Adrenal gland (tissue), 12 donors: ENCODE data around the gene KHSRP. TPM values are rescaled to one million over a fixed set of nuclear protein-coding genes. Genes with fewer than 3 reads are reported as not detected.

Source experiments
- DNase-seq, 7 donors: peaks; one replicate each; pipeline ENCODE4 v3.0.0-alpha.2; 2019 to 2020
- H3K27ac ChIP-seq, 5 donors: fragments of 200-600 bp; sonication (generic) in 4 of 5; 1 replicate in 3 of 5; 2 replicates in 2 of 5; pipeline versions ENCODE4 v1.5.1 to v1.8.0; 2016 to 2020; ENCODE audit warnings: mild to moderate bottlenecking in 1 of 5
- H3K27me3 ChIP-seq: fragments of 200-600 bp; 2 replicates; pipeline ENCODE4 v1.8.0; 2021
- H3K36me3 ChIP-seq, 2 donors: fragments of 200-600 bp; replicated peaks in 1 of 2; 1 replicate in 1 of 2; 2 replicates in 1 of 2; pipeline versions ENCODE4 v1.5.1 to v1.8.0; 2018 to 2022
- H3K4me1 ChIP-seq, 2 donors: fragments of 200-600 bp; replicated peaks in 1 of 2; 1 replicate in 1 of 2; 2 replicates in 1 of 2; pipeline versions ENCODE4 v1.5.1 to v1.8.0; 2018 to 2021
- H3K4me3 ChIP-seq, 4 donors: fragments of 200-600 bp; sonication (generic) in 3 of 4; one replicate each; pipeline ENCODE4 v1.5.1; 2016 to 2018
- H3K9me3 ChIP-seq, 3 donors: fragments of 200-600 bp; sonication (generic) in 1 of 3; replicated peaks in 1 of 3; 1 replicate in 2 of 3; 2 replicates in 1 of 3; pipeline versions ENCODE4 v1.5.1 to v1.8.0; 2016 to 2021
- CTCF ChIP-seq, 6 experiments: fragments of 450-650 bp in 4 of 6; fragments of 200-600 bp in 2 of 6; sonication (generic) in 1 of 6; IDR thresholded peaks; 1 replicate in 5 of 6; 2 replicates in 1 of 6; pipeline versions ENCODE4 v1.5.1 to v1.8.0; 2016 to 2021; ENCODE audit warnings: antibody characterized with exemption in 6 of 6, mild to moderate bottlenecking in 2 of 6, moderate library complexity in 1 of 6
- POLR2A ChIP-seq, 2 donors: fragments of 450-650 bp; IDR thresholded peaks; one replicate each; pipeline ENCODE4 v1.6.1; 2017; ENCODE audit warnings: antibody characterized with exemption in 2 of 2, mild to moderate bottlenecking in 2 of 2, moderate library complexity in 1 of 2
- WGBS, 4 donors: extraction: QIAGEN DNeasy Blood & Tissue Kit in 2 of 4; methylation state at CpG; one replicate each; pipeline versions ENCODE4 v1.1.5 to v1.1.7; 2013 to 2017; 5-methylcytosine and 5-hydroxymethylcytosine counted together
- intact Hi-C, 2 donors: fragments of 100-400 bp; cut with DNase I; formaldehyde crosslinking; loops; one replicate each; pipeline versions ENCODE4 v1.14.1 to v1.15.0; 2022 to 2023
- polyA plus RNA-seq, 3 donors: library from polyadenylated mRNA; stranded (reverse); fragments of 200-250 nt in 2 of 3; fragments of 350-450 nt in 1 of 3; fragmentation: Illumina TruSeq in 1 of 3; extraction: RNeasy Lipid Tissue Mini Kit (QIAGEN cat#74804) in 1 of 3; gene quantifications; one replicate each; pipeline ENCODE4 v1.2.3, GENCODE V29; 2013 to 2014
- total RNA-seq, 9 donors: library from RNA; depleted of rRNA in 4 of 9; stranded (reverse); fragments of >200 nt in 4 of 9; fragments of 120-200 nt in 1 of 9; fragmentation: NEBNext Ultra II Directional in 1 of 9; extraction: Animal tissue kit (Norgen Biotek cat#: 25700) in 1 of 9; gene quantifications; one replicate each; pipeline versions ENCODE4 v1.1.0 to v1.2.4, GENCODE V29; 2013 to 2023
- donor health status: healthy with polysubstance abuse.
- donor health status: Bipolar disorder and iron deficiency.
- donor health status: DM: yes; HTN: yes; CAD: no.
- donor health status: DM: no; HTN: no; CAD: no.
- donor health status: DM: no; HTN: no; CAD: no.
- donor health status: DM: yes; HTN: yes; CAD: no.

Gene KHSRP
- total and polyA plus RNA-seq, 12 donors = 44.6 to 261 (median 134) TPM

- WGBS, 4 donors = 41 to 67% (median 53%) methylated on average over 9 to 15 of the region's 15 CpGs
- TF ChIP-seq CTCF (IDR thresholded peaks at IDR 0.05) (peak in 5 of 6 experiments; percentile 8 to 41 (median 27)), POLR2A (IDR thresholded peaks at IDR 0.05) (no peak)
- Histone ChIP-seq H3K27ac (peak overlapping the region in 2 of 5 donors; percentile 50 to 73), H3K36me3 (peaks cover 0 to 36% of the 10 kb centered on the region in 2 donors), H3K9me3 (no peaks in the 10 kb centered on the region), H3K4me3 (no peak overlapping the region), H3K4me1 (no peaks in the 10 kb centered on the region), H3K27me3 (no peaks in the 10 kb centered on the region)
- intact Hi-C loops = no loop called here
- DNase-seq = peak in 2 of 7 donors; percentile 27 to 58
Measured at GRCh38 chr19:6412447-6413091, 12.0 kb downstream of the KHSRP start.

GRCh38 chr19:6412061-6412446 is 12.6 kb downstream of the KHSRP start:
- Histone ChIP-seq H3K27ac (peak overlapping the region in 2 of 5 donors; percentile 50 to 73), H3K36me3 (peaks cover 0 to 31% of the 10 kb centered on the region in 2 donors)
- TF ChIP-seq CTCF (IDR thresholded peaks at IDR 0.05) = no peak
- no peak for TF ChIP-seq POLR2A (IDR thresholded peaks at IDR 0.05)

GRCh38 chr19:6409346-6409745 is 15.3 kb downstream of the KHSRP start:
- 88 to 98% (median 94%) methylated on average over 6 of the region's 6 CpGs for WGBS, 4 donors
- DNase-seq = no peak
- Histone ChIP-seq H3K9me3 (no peaks in the 10 kb centered on the region), H3K27me3 (no peaks in the 10 kb centered on the region), H3K36me3 (peaks cover 0 to 4% of the 10 kb centered on the region in 2 donors), H3K4me1 (no peaks in the 10 kb centered on the region), H3K27ac (no peak overlapping the region), H3K4me3 (no peak overlapping the region)
- no peak for TF ChIP-seq CTCF (IDR thresholded peaks at IDR 0.05)
- intact Hi-C loops = no loop called here

More at GRCh38 chr19:6412061-6412446, 12.6 kb downstream of the KHSRP start:
- H3K4me1 ChIP-seq = no peaks in the 10 kb centered on the region
- intact Hi-C loops = no loop called here
- DNase-seq = no peak
- no peak overlapping the region for H3K4me3 ChIP-seq
- no peaks in the 10 kb centered on the region for H3K27me3 ChIP-seq
- no peaks in the 10 kb centered on the region for H3K9me3 ChIP-seq
- 55 to 72% (median 62%) methylated on average over 4 to 12 of the region's 12 CpGs for WGBS, 4 donors

GRCh38 chr19:6406401-6406800 is 18.2 kb downstream of the KHSRP start:
- TF ChIP-seq POLR2A (IDR thresholded peaks at IDR 0.05) (no peak), CTCF (IDR thresholded peaks at IDR 0.05) (no peak)
- Histone ChIP-seq H3K4me1 (peaks cover 0 to 5% of the 10 kb centered on the region in 2 donors), H3K9me3 (no peaks in the 10 kb centered on the region), H3K4me3 (no peak overlapping the region), H3K36me3 (no peaks in the 10 kb centered on the region), H3K27me3 (no peaks in the 10 kb centered on the region), H3K27ac (no peak overlapping the region)
- WGBS, 4 donors = 72 to 84% (median 75%) methylated on average over 5 of the region's 5 CpGs
- intact Hi-C loops = no loop called here
- no peak for DNase-seq
